Skin epidermis (tissue), 12 donors: ENCODE measurements around the gene ELAPOR1.

ENCODE experiments used
- H3K27ac ChIP-seq, 21 experiments: fragments of 200-600 bp; sonication (generic) in 11 of 21; one replicate each; pipeline ENCODE4 v1.5.0; 2020; ENCODE audit warnings: mild to moderate bottlenecking in 3 of 21, inconsistent platforms in 2 of 21, moderate library complexity in 2 of 21
- H3K4me3 ChIP-seq, 7 experiments: fragments of 200-600 bp; sonication (generic) in 2 of 7; one replicate each; pipeline ENCODE4 v1.5.0; 2020; ENCODE audit warnings: inconsistent platforms in 2 of 7, mild to moderate bottlenecking in 2 of 7, moderate library complexity in 1 of 7

ELAPOR1 gene

DNA sequence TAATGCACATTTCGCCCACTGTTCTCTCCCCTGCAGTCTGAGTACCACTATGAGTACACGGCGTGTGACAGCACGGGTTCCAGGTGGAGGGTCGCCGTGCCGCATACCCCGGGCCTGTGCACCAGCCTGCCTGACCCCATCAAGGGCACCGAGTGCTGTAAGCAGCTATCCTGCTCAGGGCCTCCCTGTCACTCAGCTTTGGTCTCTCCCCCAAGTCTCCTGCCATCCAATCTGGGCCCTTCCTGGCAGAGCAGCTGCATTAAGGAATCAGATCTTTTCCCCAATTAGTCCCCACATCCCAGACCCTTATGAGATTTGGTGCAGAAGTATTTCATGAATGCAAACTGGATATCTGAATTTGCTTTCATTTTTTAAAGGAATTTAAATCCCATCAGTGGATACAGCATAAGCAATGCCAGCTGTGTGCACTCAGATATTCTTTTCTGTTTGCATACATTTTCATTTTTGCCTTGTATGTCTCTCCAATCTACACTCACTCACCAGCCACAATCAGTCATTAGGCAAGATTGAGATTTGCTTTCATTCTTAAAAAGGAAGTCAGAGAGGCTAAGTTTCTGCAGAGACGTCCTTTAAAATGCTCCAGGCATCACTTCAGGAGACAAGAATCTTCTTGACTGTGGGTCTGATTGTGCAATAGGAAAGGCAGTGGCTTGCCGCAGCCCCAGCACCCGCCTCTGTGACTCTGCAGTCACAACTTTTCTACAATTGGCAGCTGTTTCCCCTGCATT, 48.1 kb downstream of the ELAPOR1 start:
- Histone ChIP-seq H3K4me3 (no peak overlapping the region), H3K27ac (peak overlapping the region in 20 of 21 experiments; percentile 6 to 85 (median 59))

DNA sequence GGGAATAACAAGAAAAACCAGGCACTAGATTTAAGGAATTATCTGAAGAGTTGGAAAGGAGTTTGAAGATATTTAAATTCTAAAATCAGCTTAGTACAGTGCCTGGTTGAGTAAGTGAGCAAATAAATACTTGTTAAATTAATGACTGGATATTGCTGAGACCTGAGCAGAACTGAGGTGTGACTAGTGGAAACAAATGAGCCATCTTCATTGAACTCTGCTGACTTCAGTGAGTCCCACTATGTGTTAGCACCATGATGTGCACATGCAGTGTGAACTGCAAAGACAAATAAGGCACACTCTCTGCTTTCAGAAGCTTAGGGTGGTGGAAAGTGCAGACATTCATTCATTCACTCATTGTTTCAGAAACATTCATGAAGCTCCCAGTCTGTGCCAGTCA, 48.7 kb downstream of the ELAPOR1 start:
- no peak overlapping the region for H3K4me3 ChIP-seq

DNA sequence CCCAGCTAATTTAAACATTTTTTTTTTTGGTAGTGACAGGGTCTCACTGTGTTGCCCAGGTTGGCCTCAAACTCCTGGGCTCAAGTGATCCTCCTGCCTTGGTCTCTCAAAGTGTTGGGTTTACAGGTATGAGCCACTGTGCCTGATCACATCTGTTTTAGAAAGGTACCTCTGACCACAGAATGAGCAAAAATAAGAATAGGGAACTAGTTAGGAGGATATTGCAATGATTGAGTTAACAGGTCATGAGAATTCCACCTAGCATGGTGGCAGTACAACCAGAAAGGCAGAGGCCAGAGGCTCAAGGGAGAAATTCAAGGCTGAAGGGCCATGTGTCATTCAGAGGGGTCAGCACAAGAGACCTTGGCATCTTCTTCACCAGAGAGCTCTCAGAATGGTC, 49.6 kb downstream of the ELAPOR1 start:
- H3K27ac ChIP-seq, result peak overlapping the region in 5 of 21 experiments; percentile 15 to 73 (median 38)
- no peak overlapping the region for H3K4me3 ChIP-seq

More for the DNA sequence above, 48.7 kb downstream of the ELAPOR1 start:
- peak overlapping the region in 10 of 21 experiments; percentile 2 to 85 (median 51) for H3K27ac ChIP-seq
